GM12865 (cell line): ENCODE measurements around the gene LENG1.
A peak's percentile ranks its signal among the peaks of the same experiment; 100 is the strongest.

ENCODE experiments used
- DNase-seq: peaks from one replicate; pipeline ENCODE4 v3.0.0; 2010; ENCODE audit warnings: low read depth
- H3K4me3 ChIP-seq: 2 replicates; pipeline ENCODE4 v1.5.1; 2011; ENCODE audit warnings: mild to moderate bottlenecking, low read depth, low read length, control low read depth
- TF ChIP-seq, protein P1 (sequence below): IDR thresholded peaks from 2 replicates; pipeline ENCODE4 v1.5.1; 2011; ENCODE audit warnings: low read length, control low read depth, low read depth, inconsistent platforms; ENCODE audit not compliant: insufficient read depth; ENCODE audit errors: missing control alignments

LENG1 gene

DNA sequence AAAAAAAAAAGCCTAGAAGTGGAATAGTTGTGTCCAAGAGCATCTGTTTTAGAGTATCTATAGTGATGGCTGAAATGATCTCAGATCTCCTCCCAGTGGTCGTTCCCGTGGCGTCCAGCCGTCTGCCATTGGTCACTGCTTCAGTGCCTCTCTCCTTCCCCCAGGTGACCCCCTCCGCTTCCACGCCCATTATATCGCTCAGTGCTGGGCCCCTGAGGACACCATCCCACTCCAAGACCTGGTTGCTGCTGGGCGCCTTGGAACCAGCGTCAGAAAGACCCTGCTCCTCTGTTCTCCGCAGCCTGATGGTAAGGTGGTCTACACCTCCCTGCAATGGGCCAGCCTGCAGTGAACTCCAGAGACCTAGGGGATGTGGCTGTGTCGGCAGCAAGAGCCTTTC, 33.5 kb upstream of the LENG1 start:
- TF ChIP-seq, protein P1, sequence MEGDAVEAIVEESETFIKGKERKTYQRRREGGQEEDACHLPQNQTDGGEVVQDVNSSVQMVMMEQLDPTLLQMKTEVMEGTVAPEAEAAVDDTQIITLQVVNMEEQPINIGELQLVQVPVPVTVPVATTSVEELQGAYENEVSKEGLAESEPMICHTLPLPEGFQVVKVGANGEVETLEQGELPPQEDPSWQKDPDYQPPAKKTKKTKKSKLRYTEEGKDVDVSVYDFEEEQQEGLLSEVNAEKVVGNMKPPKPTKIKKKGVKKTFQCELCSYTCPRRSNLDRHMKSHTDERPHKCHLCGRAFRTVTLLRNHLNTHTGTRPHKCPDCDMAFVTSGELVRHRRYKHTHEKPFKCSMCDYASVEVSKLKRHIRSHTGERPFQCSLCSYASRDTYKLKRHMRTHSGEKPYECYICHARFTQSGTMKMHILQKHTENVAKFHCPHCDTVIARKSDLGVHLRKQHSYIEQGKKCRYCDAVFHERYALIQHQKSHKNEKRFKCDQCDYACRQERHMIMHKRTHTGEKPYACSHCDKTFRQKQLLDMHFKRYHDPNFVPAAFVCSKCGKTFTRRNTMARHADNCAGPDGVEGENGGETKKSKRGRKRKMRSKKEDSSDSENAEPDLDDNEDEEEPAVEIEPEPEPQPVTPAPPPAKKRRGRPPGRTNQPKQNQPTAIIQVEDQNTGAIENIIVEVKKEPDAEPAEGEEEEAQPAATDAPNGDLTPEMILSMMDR, result no peak
- DNase-seq, result no peak

DNA sequence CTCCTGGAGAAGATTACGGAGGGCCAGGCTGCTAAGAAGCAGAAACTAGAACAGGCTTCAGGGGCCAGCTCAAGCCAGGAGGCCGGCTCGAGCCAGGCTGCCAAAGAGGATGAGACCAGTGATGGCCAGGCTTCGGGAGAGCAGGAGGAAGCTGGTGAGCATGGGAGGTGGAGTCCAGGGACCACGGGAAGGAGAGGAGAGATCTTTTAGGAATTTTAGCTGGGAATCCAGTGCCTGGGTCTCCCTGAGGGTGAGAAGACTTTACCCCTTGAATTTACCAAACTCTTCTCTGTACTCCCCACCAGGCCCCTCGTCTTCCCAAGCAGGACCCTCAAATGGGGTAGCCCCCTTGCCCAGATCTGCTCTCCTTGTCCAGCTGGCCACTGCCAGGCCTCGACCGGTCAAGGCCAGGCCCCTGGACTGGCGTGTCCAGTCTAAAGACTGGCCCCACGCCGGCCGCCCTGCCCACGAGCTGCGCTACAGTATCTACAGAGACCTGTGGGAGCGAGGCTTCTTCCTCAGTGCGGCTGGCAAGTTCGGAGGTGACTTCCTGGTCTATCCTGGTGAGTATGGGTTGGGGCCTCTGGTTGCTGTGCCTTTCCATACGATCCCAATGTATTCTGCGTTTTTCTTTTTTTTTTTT, 32.4 kb upstream of the LENG1 start:
- DNase-seq, result no peak
- TF ChIP-seq, protein P1, result no peak
- peak overlapping the region; percentile 72 for H3K4me3 ChIP-seq

More for the DNA sequence above, 33.5 kb upstream of the LENG1 start:
- no peak overlapping the region for H3K4me3 ChIP-seq

DNA sequence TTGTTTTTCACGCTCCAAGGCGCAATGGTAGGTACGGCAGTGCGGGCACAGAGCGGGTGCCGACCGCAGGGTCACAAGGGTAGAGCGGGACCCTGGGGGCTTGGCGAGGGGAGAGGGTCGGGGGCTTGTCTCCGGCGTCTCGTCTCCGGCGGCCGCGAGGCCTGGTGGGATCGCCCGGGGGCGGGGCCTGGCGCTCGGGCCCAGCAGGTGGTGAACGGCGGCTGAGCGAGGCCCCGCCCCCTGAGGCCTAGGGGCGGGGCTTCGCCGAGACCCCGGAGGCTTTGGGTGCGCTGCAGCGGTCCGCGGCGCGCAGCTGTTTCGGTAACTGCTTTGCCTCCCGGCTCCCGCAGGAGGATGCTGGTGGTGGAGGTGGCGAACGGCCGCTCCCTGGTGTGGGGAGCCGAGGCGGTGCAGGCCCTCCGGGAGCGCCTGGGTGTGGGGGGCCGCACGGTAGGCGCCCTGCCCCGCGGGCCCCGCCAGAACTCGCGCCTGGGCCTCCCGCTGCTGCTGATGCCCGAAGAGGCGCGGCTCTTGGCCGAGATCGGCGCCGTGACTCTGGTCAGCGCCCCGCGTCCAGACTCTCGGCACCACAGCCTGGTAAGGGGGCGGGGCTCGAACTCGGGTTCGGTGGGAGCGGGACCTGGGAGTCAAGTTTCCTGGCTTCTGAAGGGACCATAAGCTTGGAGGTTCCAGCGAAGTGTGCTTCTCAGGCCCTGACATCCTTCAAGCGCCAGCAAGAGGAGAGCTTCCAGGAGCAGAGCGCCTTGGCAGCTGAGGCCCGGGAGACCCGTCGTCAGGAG, 31.7 kb upstream of the LENG1 start, which contains the start of gene TSEN34:
TSEN34 (plus strand) TSS at position 298 of the 800 bp plus-strand sequence; CDS start at position 355, 57 bp downstream.
- DNase-seq, result peak; percentile 93
- peak within 1 kb of the TSS; percentile 72 for H3K4me3 ChIP-seq
- TF ChIP-seq, protein P1, result no peak

DNA sequence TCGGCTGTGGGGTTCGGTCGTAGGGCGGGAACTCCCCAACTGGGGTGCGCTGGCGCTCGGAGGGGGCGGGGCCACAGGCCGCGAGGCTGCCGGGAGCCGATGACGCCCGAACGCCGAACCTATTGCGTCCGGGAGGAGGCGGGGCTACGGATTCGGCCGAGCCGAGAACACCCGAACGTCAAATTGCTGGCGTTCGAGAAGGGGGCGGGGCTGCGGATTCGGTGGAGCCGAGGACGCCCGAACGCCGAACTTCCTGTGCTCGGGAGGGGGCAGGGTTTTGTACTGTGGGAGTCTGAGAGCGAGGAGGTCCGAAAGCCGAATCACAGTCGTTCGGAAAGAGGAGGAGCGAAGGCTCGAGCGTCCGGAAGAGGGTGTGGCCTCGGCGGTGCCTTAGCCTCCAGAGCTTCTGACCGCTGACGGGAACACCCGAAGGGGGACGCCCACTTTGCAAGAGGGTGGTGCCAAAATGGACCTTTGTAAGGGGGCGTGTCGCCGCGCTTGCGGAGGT, 31.0 kb upstream of the LENG1 start:
- TF ChIP-seq, protein P1, result no peak
- peak; percentile 100 for DNase-seq
- peak overlapping the region; percentile 72 for H3K4me3 ChIP-seq

DNA sequence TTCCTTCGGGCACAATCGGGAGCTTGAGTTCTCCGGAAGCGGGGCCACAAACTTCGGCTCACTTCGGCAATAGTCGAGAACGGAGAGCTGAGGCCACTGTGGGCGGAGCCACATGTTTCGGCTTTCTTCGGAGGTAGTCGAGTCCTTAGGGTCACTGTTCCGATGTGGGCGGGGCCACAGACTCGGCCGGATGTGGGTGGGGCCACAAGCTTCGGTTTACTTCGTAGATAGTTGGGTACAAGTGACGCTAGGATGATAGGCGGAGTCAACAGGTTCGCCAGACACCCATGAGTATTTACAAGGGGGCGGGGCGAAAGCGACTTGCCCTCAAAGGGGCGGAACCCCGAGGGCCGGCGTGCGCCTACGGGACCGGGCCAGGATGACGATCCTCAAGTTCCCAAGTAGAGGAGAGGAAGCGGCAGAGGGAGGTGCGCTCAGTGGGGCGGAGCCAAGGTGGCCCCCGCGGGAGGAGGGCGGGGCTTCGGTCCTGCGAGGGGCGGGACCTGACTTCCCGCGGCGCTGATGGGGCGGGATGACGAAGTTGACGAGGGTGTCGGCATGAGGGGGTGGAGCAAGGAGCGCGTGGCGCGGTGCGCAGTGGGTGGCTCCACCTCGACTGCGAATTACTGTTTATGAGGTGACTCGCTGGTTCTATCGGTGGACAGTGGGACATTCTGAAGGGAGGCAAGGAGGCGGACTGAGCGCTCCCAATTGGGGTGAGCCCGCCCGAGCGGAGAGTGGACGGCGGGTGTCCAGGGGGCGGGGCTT, 30.4 kb upstream of the LENG1 start:
- TF ChIP-seq, protein P1, result no peak
- H3K4me3 ChIP-seq, result peak overlapping the region; percentile 89
- DNase-seq, result peak; percentile 100

DNA sequence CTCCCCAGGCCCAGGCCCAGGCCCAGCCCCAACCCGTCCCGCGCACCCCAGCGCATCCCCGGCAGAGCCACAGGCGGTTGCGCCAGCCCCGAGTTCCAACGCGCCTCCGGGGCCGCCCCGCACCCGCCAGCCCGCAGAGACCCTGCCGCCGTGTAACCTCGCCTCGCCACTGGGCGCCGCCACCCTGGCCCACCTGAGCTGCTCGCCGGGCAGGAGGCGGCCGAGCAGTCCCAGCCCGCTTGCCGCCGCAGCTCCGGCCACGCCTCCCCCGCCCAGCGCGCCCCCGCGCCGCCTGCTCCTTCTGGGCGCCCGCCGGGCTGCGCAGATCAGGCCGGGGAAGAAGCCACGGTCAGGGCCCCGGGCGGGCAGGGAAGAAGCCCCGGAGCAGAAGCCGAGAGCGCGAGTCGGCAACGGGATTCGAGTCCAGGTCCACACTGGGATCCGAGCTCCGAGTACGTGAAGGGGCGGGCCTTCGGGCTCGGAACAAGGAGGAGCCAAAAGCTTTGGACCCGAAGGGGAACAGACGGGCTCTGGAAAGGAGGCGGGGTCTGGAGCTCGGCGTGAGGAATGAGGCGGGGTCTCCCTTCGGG, 29.7 kb upstream of the LENG1 start, which contains the start of gene MBOAT7:
MBOAT7 (minus strand) TSS at position 436 of the 590 bp plus-strand sequence. CDS start 1,072 bp downstream, outside the sequence.
- TF ChIP-seq, protein P1, result peak; percentile 44
- peak within 1 kb of the TSS; percentile 89 for H3K4me3 ChIP-seq
- no peak for DNase-seq
